ENCODE measurements around the gene CBL.

CBL gene

GRCh38 chr11:119285431-119285830, 79.3 kb downstream of the CBL start:
- no peak overlapping the region for H3K4me3 ChIP-seq (ENCODE audit: low read depth, low read length)
- TF ChIP-seq CTCF (IDR thresholded peaks at IDR 0.05; ENCODE audit: low read depth, low read length, missing control alignments): no peak
- DNase-seq (ENCODE audit: low read depth): no peak

- no peak for DNase-seq (ENCODE audit: low read depth)
- no peak overlapping the region for H3K4me3 ChIP-seq (ENCODE audit: low read depth, low read length)
- TF ChIP-seq CTCF (IDR thresholded peaks at IDR 0.05; ENCODE audit: low read depth, low read length, missing control alignments): no peak
These were observed 82.1 kb downstream of the CBL start for GRCh38 chr11:119288219-119288618.

DNA sequence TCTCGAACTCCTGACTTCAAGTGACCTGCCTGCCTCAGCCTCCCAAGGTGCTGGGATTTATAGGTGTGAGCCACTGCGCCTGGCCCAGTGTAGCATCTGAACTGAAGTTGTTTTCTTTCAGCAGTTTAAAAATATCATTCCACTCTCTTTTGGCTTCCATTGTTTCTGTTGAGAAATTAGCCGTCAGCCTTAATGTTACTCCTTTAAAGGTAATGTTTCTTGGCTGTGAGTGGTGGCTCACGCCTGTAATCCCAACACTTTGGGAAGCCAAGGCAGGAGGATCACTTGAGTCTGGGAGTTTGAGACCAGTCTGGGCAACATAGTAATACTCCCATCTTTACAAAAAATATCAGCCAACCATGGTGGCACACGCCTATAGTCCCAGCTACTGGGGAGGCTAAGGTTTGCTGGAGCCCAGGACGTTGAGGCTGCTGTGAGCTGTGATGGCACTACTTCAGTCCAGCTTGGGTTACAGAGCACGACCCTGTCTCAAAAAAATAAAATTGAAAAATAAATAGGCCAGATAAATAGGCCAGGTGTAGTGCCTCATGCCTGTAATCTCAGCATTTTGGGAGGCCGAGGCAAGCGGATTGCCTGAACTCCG, 84.9 kb downstream of the CBL start:
- no peak overlapping the region for H3K4me3 ChIP-seq (ENCODE audit: low read depth, low read length)
- TF ChIP-seq CTCF (IDR thresholded peaks at IDR 0.05; ENCODE audit: low read depth, low read length, missing control alignments): no peak
- DNase-seq (ENCODE audit: low read depth): no peak

DNA sequence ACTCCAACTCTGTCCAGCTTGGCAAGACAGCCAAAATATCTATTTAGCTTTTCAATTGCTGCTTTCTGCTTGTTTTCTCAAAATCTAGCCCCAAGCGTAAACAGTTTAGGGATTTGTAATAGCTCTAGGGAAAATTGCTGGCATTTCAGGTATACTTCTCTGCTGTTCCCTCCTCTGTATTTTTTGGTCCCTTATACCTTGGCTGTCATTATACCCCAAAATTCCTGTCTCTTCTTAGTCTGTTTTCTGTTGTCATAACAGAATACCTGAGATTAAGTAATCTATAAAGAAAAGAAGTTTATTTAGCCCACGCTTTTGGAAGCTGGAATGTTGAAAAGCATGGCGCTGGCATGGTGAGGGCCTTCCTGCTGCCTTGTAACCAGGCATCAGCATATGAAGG, 87.3 kb downstream of the CBL start:
- H3K4me3 ChIP-seq (ENCODE audit: low read depth, low read length): no peak overlapping the region
- no peak for TF ChIP-seq CTCF (IDR thresholded peaks at IDR 0.05; ENCODE audit: low read depth, low read length, missing control alignments)
- DNase-seq (ENCODE audit: low read depth): no peak

DNA sequence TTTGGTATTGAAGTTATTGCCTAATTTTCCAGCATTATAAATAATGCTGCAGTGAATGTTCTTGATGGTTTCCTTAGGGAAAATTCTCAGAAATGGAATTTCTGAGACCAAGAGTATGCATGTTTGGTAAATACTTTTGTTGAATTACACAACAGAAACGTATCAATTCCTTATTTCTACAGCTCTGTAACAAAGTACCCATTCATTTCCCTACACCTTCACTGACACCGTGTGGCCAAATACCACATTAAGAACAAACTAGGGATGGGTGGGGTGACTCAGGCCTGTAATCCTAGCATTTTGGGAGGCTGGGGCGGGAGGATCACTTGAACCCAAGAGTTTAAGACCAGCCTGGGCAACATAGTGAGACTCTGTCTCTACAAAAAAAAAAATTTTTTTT, 89.0 kb downstream of the CBL start:
- DNase-seq (ENCODE audit: low read depth): no peak
- peak; percentile 18 for TF ChIP-seq CTCF (IDR thresholded peaks at IDR 0.05; ENCODE audit: low read depth, low read length, missing control alignments)
- no peak overlapping the region for H3K4me3 ChIP-seq (ENCODE audit: low read depth, low read length)

DNA sequence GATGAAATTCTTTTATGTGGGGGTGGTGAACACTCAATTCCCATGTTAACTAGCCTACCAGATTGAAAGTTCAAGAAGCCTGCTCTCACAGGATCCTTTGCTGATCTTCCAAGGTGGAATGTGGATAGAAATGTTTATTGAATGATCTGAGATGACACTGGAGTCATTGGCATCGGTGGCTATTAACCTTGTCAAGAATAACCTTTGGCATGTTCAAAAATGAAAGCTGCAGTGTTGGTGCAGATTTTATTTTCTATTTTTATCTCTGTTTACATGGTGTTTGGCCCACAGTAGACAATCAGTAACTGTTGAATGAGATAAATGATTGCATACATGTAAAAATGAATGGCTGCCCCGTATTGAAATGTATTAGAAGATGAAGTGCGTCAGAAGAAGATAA, 91.8 kb downstream of the CBL start:
- TF ChIP-seq CTCF (IDR thresholded peaks at IDR 0.05; ENCODE audit: low read depth, low read length, missing control alignments): no peak
- no peak for DNase-seq (ENCODE audit: low read depth)
- H3K4me3 ChIP-seq (ENCODE audit: low read depth, low read length): no peak overlapping the region

GRCh38 chr11:119298726-119299125, 92.6 kb downstream of the CBL start:
- TF ChIP-seq CTCF (IDR thresholded peaks at IDR 0.05; ENCODE audit: low read depth, low read length, missing control alignments): no peak
- H3K4me3 ChIP-seq (ENCODE audit: low read depth, low read length): no peak overlapping the region
- no peak for DNase-seq (ENCODE audit: low read depth)
